ENCODE results near the gene ANKRD17. TPM values are rescaled to one million over a fixed set of nuclear protein-coding genes. Genes with fewer than 3 reads are reported as not detected.

Gene ANKRD17
- total RNA-seq, 1 experiment from 2014 or later, result 51.2 TPM

- CTCF ChIA-PET, result no interaction called here
- H3K27me3 ChIP-seq (ENCODE audit: low read length), result no peaks in the 10 kb centered on the region
- no peaks in the 10 kb centered on the region for H3F3A ChIP-seq (ENCODE audit: low read length, unreplicated experiment)
- no peak overlapping the region for H3K4me2 ChIP-seq (ENCODE audit: low read length)
- ATAC-seq, result no peak
- intact Hi-C loops (cut with micrococcal nuclease), result no loop called here
- H3K9me2 ChIP-seq (replicated peaks; ENCODE audit: low read length), result no peaks in the 10 kb centered on the region
- no peaks in the 10 kb centered on the region for H3K9me3 ChIP-seq (ENCODE audit: low read length)
- peaks cover 64% of the 10 kb centered on the region for H3K36me3 ChIP-seq (ENCODE audit: low read depth, low read length)
- H3K27ac ChIP-seq (ENCODE audit: low read length), result no peak overlapping the region
- H3K4me3 ChIP-seq (ENCODE audit: low read length), result no peak overlapping the region
- TF ChIP-seq EZH2phosphoT487 (IDR thresholded peaks at IDR 0.05; ENCODE audit: borderline replicate concordance, low read length), result no peak
- TF ChIP-seq EZH2 (IDR thresholded peaks at IDR 0.05; ENCODE audit: low read length, unreplicated experiment), result no peak
- TF ChIP-seq CTCF (conservative IDR thresholded peaks at IDR 0.05; ENCODE audit: low read depth, low read length), result no peak
- no peaks in the 10 kb centered on the region for H4K20me1 ChIP-seq (ENCODE audit: low read length)
- no peak overlapping the region for H2AFZ ChIP-seq (ENCODE audit: low read length)
- no peak for DNase-seq
- BruUV-seq (replicated peaks), result no TSS peak
- POLR2A ChIA-PET (ENCODE audit: unreplicated experiment), result interaction anchor here (0.6 kb wide), 1 partner anchor 168 kb away, joined by 5 read pairs; no protein-coding TSS in a partner anchor
- no peak overlapping the region for H3K9ac ChIP-seq (ENCODE audit: low read length)
- peaks cover 12% of the 10 kb centered on the region; the same call in 1 of the 2 replicates for H3K79me2 ChIP-seq (ENCODE audit: low read length)
- no peaks in the 10 kb centered on the region for H3K4me1 ChIP-seq (ENCODE audit: insufficient read depth, low read length)
Observed at GRCh38 chr4:73137121-73137520, 121.5 kb downstream of the ANKRD17 start.

- CTCF ChIA-PET, result no interaction called here
- no peak overlapping the region for H3K9ac ChIP-seq (ENCODE audit: low read length)
- no peaks in the 10 kb centered on the region for H3K27me3 ChIP-seq (ENCODE audit: low read length)
- no peak overlapping the region for H3K27ac ChIP-seq (ENCODE audit: low read length)
- DNase-seq (no peak), ATAC-seq (no peak)
- POLR2A ChIA-PET (ENCODE audit: unreplicated experiment), result no interaction called here
- H3F3A ChIP-seq (ENCODE audit: low read length, unreplicated experiment), result no peaks in the 10 kb centered on the region
- H3K9me2 ChIP-seq (replicated peaks; ENCODE audit: low read length), result no peaks in the 10 kb centered on the region
- no peak overlapping the region for H3K4me3 ChIP-seq (ENCODE audit: low read length)
- intact Hi-C loops (cut with micrococcal nuclease), result no loop called here
- H3K4me1 ChIP-seq (ENCODE audit: insufficient read depth, low read length), result no peaks in the 10 kb centered on the region
- H3K4me2 ChIP-seq (ENCODE audit: low read length), result no peak overlapping the region
- H2AFZ ChIP-seq (ENCODE audit: low read length), result no peak overlapping the region
- BruUV-seq (replicated peaks), result no TSS peak
- H3K79me2 ChIP-seq (ENCODE audit: low read length), result peaks cover 12% of the 10 kb centered on the region; the same call in 1 of the 2 replicates
- TF ChIP-seq EZH2 (IDR thresholded peaks at IDR 0.05; ENCODE audit: low read length, unreplicated experiment) (no peak), CTCF (conservative IDR thresholded peaks at IDR 0.05; ENCODE audit: low read depth, low read length) (no peak), EZH2phosphoT487 (IDR thresholded peaks at IDR 0.05; ENCODE audit: borderline replicate concordance, low read length) (no peak)
- peaks cover 46% of the 10 kb centered on the region for H3K36me3 ChIP-seq (ENCODE audit: low read depth, low read length)
- H3K9me3 ChIP-seq (ENCODE audit: low read length), result no peaks in the 10 kb centered on the region
- H4K20me1 ChIP-seq (ENCODE audit: low read length), result no peaks in the 10 kb centered on the region
Observed at GRCh38 chr4:73133784-73134183, 124.8 kb downstream of the ANKRD17 start.

- no peaks in the 10 kb centered on the region for H3K4me1 ChIP-seq (ENCODE audit: insufficient read depth, low read length)
- H3F3A ChIP-seq (ENCODE audit: low read length, unreplicated experiment), result no peaks in the 10 kb centered on the region
- H4K20me1 ChIP-seq (ENCODE audit: low read length), result no peaks in the 10 kb centered on the region
- H2AFZ ChIP-seq (ENCODE audit: low read length), result no peak overlapping the region
- H3K36me3 ChIP-seq (ENCODE audit: low read depth, low read length), result peaks cover 40% of the 10 kb centered on the region
- H3K9ac ChIP-seq (ENCODE audit: low read length), result no peak overlapping the region
- ChIA-PET CTCF (no interaction called here), POLR2A (ENCODE audit: unreplicated experiment) (interaction anchor here (0.6 kb wide), 1 partner anchor 1199 kb away, joined by 8 read pairs; no protein-coding TSS in a partner anchor)
- no peaks in the 10 kb centered on the region for H3K27me3 ChIP-seq (ENCODE audit: low read length)
- no peak for TF ChIP-seq CTCF (conservative IDR thresholded peaks at IDR 0.05; ENCODE audit: low read depth, low read length)
- no peak for TF ChIP-seq EZH2phosphoT487 (IDR thresholded peaks at IDR 0.05; ENCODE audit: borderline replicate concordance, low read length)
- H3K9me2 ChIP-seq (replicated peaks; ENCODE audit: low read length), result no peaks in the 10 kb centered on the region
- ATAC-seq (no peak), DNase-seq (no peak)
- no peaks in the 10 kb centered on the region for H3K79me2 ChIP-seq (ENCODE audit: low read length)
- no peak overlapping the region for H3K27ac ChIP-seq (ENCODE audit: low read length)
- no peaks in the 10 kb centered on the region for H3K9me3 ChIP-seq (ENCODE audit: low read length)
- no TSS peak for BruUV-seq (replicated peaks)
- no peak overlapping the region for H3K4me3 ChIP-seq (ENCODE audit: low read length)
- H3K4me2 ChIP-seq (ENCODE audit: low read length), result no peak overlapping the region
- intact Hi-C loops (cut with micrococcal nuclease), result no loop called here
Observed at GRCh38 chr4:73131281-73131680, 127.3 kb downstream of the ANKRD17 start.
